KG1 (cell line): ENCODE measurements around the gene FAM163A.

Experiments used
- DNase-seq: peaks from one replicate; lab custom pipeline; 2025; lab: John Stamatoyannopoulos, UW

FAM163A gene

DNA sequence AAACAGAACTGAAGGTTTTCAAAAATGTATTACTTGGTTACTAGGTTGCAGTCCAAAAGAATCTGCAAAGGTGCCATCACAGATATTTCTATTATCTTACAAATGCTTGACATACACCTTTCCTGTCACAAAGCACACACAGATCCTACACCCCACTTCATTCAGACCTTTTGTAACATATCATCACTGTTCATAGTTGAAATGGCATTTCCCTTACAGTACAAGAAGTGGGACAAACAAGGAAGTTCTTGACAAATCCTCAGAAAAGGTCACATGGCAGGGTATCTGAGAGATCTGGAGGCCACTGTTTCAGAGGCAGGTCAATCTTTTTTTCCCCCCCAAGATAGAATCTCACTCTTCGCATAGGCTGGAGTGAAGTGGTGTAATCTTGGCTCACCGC, 113.2 kb downstream of the FAM163A start:
- no peak for DNase-seq

DNA sequence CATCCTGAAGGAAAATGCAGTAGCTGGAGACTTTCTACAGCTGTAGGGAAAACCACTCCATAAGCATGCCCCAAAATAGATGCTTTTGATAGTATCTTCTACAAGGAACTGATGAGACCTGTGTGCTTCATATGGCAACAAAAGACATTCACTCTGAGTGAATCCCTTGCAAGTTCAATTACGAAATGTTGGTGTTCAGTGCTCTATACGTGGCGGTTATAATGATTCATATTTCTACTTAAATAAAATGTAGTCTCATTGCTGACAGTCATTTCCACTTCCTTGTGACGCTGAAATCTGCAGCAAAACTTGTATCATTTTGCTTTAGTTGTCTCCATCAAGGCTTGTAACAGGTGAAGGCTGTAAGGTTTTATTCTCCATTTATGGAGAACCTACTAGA, 113.9 kb downstream of the FAM163A start:
- DNase-seq = no peak

GRCh38 chr1:179860652-179861051, 117.6 kb downstream of the FAM163A start:
- DNase-seq = no peak

- DNase-seq = no peak
Measured at GRCh38 chr1:179865377-179865776, 122.3 kb downstream of the FAM163A start.
